Tongue (tissue), 2 donors: ENCODE results near the gene LSAMP. TPM values are rescaled to one million over a fixed set of nuclear protein-coding genes. Genes with fewer than 3 reads are reported as not detected.

Source experiments
- DNase-seq: peaks from one replicate; pipeline ENCODE4 v3.0.0-alpha.2; 2015
- total RNA-seq: library from RNA; depleted of rRNA; stranded (reverse); fragments of >200 nt; gene quantifications from one replicate; pipeline ENCODE4 v1.2.3, GENCODE V29; 2014

The LSAMP gene
- total RNA-seq, 1 donor from 2014 or later, result 7.7 TPM

DNA sequence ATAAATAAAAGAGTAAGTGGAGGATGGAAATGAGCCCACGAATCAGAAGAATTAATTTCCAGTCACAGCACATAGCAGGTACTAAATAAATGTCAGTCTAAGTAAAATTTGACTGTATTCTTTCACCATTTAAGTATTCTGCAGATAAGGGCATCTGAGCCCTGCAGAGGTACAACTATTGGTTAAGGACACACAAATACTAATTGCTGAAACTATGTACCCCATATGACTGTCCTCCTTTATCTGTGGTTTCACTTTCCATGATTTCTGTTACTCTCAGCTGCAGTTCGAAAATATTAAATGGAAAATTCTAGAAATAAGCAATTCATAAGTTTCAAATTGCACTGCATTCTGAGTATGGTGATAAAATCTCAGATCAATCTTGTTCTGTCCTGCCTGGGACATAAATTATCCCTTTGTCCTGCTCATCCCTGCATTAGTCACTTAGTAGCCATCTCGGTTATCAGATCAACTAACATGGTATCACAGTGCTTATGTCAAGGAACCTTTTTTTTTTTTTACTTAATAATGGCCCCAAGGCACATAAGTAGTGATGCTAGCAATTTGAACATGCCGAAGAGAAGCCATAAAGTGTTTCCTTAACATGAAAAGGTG, 95.1 kb downstream of the LSAMP start:
- no peak for DNase-seq

DNA sequence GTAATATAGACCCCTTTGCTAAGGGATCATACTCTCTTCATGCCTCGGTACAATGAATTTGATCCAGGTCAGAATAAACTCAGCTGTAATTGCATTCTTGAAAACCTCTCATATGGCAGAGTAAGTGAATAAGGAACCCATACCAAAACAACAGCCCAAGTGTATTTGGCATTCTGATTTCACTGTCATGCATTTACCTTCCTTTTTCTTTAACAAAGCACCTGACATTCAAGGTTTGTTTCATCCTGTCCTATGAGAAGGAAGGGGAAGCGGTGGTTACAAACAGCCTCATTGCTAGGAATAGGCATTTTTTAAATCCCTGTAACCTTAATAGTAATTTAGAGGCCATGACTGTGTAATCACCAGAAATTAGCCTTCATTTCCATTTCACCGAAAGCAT, 97.1 kb downstream of the LSAMP start:
- no peak for DNase-seq

DNA sequence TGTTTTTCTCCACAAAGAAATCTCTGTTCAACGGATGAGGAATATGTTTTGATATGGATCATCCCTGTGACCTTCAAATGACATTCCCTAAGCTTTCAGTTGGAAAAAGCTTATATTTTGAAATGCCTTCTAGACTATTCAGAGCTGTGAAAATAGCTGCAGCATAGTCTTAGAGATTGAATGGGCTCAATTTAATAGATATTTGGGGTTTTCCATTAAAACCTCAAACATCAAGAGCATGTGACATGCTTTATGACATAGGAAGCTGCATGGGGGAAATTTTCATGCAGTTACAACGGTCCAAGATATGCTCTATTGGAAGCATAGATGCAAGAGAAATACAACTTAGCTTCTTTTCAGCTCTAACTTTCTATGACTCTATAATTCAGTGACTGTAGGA, 102.8 kb downstream of the LSAMP start:
- no peak for DNase-seq

DNA sequence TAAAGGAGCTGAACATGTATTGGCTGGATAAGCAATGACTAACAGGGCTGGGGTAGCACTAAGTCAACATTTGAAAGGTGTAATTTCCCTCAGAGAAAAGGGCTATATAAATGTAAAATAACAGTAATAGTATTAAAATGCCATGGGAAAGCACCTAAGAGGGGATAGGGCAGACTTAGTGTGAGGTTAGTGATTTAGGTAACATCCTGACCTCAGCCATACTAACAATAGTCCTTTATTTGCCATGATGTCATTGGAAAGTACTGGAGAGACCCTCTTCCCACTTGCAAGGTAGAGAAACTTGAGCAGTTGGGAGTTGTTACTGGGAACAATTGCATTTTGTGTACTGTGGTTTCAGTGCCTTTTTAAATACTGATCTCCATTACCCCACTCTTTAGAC, 103.4 kb downstream of the LSAMP start:
- DNase-seq, result no peak

DNA sequence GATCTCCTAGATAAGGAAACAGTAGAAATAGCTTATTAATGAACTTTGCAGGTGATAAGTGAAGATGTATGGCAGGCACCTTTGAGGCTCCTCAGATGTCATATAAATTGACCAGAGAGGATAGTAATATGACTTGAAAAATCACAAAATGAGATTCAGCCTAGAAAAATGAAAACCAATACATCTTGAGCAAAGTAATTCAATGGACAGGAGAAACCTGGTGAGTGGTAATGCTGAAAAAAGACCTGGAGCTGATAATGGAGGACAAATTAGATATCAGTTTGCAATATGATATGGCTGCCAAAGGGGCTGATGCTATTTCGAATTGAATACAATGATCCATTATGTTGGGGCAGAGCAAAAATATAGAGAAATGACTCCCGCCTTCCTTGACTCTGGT, 103.9 kb downstream of the LSAMP start:
- DNase-seq, result no peak

DNA sequence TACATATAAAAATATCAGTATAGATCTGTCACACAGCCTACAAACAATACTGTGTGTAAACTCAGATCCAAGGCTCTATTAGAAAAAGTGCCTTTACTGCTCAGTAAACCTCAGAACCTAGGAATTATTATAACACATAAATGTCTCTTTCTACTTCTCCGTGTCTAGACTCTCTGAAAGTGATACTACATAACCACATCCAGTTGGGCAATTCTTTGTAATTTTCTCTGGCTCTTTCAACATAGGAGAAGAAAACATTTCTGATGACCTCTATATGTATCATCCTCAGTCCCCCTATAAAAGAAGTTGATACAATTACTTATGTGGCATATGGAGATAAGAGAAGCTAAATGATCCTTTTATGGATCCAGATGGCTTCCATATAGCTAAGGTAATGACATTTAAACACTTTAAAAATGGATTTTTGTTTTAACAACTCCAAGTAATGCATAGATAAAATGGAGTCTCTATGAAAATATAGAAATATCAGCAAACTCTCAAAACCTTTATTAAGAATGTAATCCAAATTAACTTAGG, 104.5 kb downstream of the LSAMP start:
- DNase-seq, result no peak

DNA sequence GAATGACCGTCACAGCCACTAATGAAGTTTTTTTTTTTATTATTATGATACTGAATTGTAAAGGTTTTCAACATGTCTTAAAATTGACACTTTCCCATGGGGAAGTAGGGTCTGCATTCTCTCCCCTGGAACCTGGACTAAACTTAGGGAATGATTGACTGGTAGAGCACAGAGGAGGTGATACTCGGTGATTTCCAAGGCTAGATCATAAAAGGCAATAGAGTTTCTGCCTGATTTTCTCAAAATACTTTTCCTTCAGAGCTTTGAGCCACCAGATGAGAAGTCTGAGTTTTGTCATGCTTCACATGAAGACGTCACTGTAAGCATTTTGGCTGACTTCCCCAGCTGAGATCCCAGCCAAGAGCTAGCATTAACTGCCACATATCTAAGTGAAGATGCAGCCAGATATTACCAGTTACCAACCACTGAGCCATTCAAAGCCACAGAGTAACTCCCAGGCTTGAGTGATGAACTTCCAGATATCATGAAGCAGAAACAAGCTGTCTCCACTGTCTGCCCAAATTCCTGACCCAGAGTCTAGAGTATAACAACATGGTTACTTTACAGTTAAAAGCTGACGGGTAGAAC, 105.8 kb downstream of the LSAMP start:
- peak; percentile 19 for DNase-seq

DNA sequence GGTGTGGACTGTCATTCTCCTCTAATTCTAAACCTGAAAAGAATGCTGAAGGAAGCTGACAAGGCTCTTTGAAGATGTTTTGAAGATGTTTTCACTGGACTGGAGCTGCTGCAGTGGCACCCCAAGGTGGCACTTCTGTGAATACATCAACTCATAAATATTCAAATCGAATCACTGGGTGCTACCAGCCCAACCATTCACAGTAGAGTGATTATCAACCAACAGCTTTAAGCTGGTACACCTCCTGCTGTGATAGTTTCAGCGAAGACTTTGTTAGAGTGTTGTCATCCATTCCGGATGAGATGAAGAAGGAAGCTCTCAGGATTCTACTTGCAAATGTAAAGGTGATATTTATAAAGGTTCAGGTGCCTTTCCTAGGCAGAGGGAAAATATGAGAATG, 106.6 kb downstream of the LSAMP start:
- no peak for DNase-seq

DNA sequence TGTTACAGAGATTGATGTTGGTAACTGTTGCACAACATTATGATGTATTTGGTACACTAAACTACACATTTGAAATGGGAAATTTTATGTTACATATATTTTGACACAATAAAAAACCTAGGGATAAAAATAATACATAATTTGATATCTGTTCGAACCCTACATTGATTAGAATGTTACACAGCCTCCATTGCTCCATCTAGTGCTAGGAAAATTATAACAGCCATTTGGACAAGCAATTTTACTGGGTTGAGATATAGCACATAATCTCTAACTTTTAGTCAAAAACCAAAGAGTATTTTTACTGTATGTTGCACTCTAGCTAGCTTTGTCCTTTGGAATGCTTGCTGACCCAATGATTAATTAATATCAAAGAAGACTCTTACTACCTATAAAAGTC, 108.1 kb downstream of the LSAMP start:
- DNase-seq, result no peak

DNA sequence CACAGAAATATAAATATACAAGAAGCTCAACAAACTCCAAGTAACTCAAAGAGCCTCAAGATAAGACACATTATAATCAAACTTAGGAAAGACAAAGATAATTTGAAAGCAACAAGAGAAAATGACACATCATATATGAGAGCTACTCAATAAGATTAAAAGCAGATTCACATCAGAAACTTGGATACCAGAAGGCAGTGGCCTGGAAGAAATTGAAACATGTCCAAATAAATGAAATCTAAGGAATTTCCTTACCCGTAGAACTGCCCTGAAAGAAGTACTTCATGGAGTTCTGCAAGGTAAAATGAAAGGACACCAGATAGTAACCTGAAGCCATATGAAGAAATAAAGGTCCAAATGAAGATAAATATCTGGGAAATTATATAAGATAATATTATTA, 113.9 kb downstream of the LSAMP start:
- DNase-seq, result no peak

DNA sequence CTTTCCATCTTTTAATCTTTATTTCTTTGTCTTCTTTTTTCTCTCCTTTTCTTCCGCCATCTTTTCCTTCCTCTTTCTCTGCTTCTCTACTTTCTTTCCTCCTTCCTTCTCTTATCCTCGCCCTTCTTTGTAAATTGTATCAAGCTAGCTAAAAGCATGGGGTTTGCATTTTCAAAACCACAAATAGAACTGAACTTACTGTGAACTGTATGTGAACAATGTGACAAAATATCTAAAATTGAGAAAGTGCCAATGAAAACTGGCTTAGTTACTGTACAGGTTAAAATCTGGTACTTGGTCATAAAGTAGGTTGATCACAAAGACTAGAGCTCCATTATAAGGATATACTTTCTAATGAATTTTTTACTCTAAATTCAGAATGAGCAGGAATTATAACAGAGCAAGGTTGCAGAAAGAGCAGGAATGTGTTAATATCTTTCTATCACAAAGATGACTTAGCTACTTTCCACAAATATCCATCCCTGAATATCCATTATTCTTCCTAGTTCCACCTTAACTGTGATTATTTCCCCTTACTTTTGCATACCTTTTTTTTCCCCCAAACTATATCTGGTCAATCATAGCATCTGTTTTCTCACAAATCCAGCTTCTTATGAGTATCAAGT, 122.4 kb downstream of the LSAMP start:
- DNase-seq, result no peak

DNA sequence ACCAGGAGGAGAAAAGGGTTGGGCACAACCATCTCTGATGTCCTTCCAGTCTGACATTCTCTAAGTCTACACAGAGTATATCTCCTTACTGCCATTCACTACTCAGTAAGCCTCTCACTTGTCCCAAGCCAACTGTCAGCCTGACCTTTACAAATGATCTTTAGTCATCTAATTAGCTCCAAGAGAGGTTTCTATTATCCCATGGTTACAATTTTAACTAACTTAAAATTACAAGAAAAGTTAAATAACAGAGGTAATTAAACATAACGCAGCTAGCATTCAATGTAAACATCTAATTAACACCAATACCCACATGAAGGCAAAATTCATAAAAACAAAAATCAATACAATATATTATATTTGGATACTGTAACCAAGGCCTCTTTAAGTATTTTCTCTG, 126.9 kb downstream of the LSAMP start:
- no peak for DNase-seq

DNA sequence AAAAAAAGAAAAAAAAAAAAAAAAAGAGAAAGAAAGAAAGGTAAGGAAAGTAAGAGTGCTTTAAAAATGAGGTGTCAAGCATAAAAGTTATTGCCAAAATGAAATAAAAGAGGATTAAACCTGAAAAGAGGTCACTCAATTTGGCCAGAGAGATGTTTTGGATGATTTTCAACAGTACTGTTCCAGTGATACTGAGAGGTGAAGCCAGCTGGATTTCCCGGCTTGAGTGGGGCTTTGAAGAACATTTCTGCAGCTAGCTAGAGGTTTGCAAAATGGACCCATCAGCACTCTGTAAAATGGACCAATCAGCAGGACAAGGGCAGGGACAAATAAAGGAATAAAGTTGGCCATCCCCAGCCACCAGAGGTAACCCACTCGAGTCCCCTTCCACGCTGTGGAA, 128.5 kb downstream of the LSAMP start:
- DNase-seq, result peak; percentile 12

DNA sequence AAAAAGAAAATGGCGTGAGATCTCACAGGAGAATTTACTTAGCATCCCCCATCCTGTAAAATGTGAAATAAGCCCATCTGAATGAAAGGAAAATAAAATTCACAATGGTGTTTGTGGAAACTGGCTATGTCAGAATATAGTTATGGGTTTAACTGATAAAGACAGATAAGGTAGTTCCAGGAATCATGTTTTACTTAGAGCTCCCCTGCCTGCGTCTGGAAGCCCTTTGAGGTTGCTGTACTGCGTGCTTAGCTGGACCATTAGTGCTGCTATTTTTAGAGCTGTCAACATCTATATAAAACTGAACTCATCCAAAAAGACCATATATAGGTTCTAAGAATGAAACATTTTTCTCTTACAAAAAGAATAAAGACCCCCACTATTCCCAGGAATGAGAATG, 130.8 kb downstream of the LSAMP start:
- DNase-seq, result peak; percentile 24

DNA sequence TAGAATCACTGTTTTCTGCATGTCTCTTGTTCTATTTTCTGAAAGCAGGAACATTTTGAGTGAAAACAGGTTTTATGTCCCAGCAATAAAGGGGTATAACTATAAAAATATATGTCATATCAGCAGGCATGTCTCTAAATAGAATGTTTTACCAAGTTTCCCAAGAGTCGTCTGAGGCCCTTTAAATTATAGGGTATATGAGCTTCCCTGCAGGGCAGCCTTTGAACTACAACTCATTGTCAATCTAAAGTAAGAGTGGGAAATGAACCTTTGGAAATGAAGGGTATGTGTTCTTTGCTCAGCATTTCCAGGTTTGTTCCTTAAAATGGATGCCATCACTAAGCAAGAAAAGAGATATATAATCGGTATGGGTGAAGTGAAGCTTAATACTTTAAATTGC, 138.6 kb downstream of the LSAMP start:
- no peak for DNase-seq

DNA sequence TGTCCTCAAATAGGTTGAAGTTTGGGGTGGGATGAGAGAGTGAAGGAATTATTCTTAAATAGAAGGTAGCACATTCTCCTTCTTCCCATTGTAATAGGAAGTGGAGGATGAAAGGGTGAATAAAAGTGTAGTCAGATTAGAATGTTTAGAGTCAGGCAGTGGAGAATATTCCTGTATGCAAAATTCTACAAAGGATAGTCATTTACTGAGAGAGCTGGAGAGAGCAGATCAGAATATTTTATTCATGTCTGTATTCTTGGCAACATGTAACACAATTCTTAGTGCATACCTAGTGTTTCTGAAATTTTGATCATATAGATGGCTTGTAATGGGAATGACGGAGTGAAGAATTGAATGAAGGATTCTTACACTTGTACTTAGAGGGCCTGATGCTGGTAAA, 139.1 kb downstream of the LSAMP start:
- DNase-seq, result no peak

DNA sequence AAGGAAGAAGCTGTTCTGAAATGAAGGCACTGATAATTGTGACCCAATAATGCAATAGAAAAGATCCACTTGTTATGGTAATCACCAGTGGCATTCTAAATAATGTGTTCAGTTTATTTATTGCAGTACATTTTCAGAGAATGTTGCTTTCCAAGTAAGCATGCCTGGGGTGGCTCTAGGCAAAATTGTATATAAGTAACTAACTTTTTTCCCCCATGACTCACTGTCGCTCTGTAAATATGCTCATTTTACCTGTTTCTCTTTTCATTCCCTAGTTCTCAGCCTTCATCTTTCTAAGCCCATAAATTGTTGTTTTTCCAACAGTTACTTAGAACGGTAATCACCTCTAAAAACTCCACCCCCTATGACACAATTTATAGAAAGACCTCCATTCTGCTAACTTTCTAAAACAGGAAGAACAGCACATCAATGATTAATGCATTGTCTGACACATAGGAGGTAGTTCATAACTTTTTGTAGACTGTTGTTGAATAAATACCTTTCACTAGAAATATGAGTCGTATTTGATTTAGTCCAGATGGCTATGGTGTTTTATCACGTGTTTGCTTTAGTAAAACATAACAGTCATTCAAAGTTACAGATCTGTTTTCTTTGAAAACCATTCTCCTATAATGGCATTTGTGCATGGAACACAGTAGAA, 143.1 kb downstream of the LSAMP start:
- no peak for DNase-seq

DNA sequence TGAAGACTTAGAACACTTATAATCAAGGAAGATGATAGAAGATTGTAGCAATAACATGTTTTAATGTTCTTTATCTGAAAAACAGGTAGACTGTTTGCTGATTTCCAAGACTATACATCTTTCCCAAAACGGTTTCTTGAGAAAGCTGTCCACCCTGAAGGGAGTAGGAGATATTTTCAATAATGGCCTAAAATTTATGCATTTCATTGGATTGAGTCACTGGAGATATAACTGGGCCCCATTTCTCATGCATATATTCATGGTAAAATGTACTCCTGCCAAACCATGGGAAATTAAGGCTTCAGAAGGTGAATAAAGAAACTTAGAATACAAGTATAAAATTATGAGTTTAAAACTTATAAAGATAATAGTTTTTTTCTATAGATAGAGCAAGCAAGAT, 143.9 kb downstream of the LSAMP start:
- no peak for DNase-seq

DNA sequence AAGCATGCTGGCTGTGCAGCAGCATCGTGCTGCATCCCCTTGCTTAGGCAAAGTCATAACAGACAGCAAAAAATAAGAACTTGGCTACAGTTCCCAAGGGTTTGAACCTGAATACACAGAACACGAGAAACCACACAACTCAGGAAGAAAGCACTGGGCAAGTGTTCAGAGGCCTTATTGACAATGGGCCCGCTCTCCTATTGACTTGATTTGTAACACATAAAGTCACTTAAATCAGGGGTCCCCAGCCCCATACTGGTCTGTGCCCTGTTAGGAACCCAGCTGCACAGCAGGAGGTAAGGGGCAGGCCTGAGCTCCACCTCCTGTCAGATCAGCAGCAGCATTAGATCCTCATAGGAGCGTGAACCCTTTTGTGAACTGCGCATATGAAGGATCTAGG, 145.1 kb downstream of the LSAMP start:
- no peak for DNase-seq

DNA sequence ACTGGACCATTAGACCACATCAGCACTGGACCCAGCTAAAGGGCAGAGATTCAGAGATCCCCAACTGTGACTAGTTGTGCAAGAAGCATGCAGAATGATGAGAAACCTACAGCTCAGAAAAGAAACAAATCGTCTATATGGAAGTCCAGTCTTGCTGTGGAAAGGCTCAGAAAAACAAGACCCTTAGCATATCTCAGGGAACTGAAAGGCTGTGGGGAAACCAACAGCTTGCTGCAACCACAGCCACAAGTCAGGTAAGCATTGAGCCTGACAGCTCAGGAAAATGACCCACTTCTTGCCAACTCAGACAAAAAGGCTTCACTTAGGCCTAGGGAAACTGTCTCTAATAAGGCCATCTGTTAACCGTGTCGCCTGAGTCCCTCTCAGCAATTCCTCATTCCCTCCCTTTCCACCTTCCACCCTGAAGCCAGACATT, 145.6 kb downstream of the LSAMP start:
- DNase-seq, result no peak

DNA sequence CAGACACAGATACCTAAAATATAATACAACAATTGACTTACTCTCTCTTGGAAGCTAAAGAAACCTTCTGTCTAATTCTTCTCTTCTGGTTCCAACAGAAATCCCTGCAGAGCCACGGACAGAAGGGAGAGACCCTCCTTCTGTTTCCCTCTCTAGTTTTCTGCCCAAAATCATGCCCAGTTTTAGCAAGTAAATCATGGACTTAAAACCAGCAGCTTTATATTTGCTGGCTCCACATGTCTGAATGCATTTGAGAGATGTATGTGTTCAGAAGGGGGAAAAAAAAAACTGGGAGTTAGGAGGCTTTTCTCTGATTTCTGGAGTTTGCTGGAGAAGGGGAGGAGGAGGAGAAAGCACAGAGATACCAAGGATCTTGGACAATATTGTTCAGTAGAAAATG, 147.1 kb downstream of the LSAMP start:
- DNase-seq, result no peak

DNA sequence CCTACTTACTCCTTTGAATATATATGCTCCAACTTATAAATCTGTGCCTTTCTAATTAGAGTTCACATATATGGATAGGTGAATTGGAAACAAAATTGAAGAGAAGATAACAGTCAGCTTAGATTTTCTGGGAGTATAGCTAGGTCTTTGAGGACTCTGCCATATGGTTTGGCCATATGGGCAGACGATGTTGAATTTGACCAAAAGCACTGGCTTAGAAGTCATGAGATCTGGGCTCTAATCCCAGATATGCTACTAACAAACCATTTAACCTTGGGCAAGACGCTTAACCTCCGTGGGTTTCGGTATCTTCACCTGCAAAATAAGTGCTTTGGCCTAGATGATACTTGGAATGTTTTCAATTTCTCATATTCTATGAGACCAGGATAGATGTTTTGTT, 154.1 kb downstream of the LSAMP start:
- no peak for DNase-seq

DNA sequence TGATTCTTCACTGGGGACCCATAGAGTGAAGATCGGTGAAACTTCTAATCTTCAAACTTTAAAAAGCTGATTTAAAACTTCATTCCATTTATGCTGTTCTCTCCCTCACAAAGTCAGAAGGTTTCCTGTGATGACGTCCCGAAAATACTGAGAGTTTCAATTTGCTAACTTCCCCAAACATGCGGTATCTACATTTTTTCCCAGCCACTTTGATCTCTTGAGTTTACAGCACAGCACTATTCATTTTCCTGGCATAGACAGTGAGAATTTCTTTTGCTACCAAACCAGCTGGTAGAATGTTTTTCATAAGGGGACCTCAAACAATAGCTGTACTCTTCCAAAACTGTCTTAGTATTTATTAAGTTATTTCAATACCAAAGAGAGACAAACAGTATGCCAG, 156.8 kb downstream of the LSAMP start:
- DNase-seq, result no peak
